GM19351 (cell line): ENCODE data around the gene TBP.

Experiments used
- ATAC-seq: cut with Tn5 transposase; IDR thresholded peaks from one replicate; pipeline ENCODE4 v1.9.1; 2021; ENCODE audit warnings: mild to moderate bottlenecking, moderate library complexity; ENCODE audit not compliant: unreplicated experiment

Gene TBP

GRCh38 chr6:170533792-170534191, 20.4 kb upstream of the TBP start:
- ATAC-seq: no peak

- no peak for ATAC-seq
Observed at GRCh38 chr6:170535004-170535403, 19.2 kb upstream of the TBP start.

- no peak for ATAC-seq
Observed at GRCh38 chr6:170536671-170537070, 17.5 kb upstream of the TBP start.

DNA sequence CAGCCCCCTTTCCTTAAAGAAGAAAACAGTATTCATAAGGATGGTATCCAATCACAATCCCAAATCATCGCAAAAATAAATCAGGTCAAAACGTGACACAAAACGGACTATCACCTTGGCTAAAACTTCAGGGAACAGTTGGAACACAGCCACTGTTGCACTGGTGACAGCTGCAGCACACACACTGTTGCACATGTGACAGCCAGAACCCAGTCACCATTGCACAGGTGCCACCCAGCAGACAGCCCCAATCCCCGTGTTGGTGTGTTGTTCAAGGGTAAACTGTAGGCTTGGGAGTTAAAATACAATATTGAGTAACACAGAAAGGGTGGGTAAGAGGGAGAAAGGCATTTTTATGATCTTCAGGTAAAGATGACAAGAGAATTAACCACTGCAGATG, 16.8 kb upstream of the TBP start:
- no peak for ATAC-seq

DNA sequence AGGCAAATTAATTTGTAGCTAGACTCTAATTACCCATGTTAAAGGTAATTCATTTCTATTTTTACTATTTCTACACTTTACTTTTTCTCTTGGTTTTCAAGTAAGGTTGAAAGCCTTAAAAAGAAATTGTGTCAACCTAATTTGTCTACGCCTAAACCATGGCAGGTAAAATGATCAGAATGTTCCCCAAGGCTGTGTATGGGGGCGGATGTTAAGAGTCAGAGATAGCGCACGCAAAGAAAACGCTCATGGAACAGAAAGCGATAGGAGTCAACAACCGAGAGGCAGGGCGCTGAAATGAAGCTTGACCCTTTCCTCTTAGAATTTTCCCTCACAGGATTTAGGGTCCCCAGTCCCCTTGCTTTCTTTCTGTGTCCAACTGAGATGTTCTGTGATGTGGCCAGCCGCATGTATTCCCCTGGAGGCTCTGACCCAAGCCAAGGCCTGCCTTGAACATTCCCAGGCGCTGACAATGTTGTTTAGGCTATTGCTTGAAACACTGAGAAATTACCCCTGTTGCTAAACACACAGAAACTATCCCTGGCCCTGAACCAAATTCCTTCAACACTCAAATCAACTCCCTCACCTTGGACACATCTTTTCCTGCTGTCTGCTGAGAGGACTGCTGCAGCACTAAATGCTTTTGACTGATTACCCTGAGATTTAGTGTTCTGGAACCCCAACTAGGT, 12.0 kb upstream of the TBP start:
- no peak for ATAC-seq

- no peak for ATAC-seq
Observed at GRCh38 chr6:170545405-170545804, 8.8 kb upstream of the TBP start.

- ATAC-seq: peak; percentile 52
Observed at GRCh38 chr6:170552765-170553533, 1.2 kb upstream of the TBP start, which contains the start of gene PSMB1. Gene PSMB1, minus strand, starts transcription at chr6:170553307. Its CDS starts 65 bp downstream, at chr6:170553242.

DNA sequence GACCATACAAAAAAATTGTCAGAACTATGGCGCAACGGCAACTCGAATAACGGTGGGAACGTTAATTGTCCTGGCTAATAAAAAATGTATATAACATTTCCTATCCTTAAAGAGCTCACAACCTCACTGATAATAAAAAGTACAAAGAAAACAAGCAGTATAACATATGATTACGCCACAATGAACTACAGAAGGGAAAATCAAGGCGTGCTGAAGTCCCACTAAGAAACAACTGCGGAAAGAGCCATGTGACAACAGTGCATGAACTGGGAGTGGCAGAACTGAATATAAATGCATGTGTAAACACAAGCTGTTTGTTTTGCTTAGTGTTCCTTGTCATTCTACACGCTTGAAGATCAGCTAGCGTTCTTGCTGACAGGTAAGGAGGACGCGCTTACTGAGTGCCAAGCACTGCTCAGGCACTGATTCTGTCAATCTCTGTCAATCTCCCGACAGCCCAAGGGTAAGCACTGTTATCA, 596 bp upstream of the TBP start:
- ATAC-seq: peak; percentile 30

DNA sequence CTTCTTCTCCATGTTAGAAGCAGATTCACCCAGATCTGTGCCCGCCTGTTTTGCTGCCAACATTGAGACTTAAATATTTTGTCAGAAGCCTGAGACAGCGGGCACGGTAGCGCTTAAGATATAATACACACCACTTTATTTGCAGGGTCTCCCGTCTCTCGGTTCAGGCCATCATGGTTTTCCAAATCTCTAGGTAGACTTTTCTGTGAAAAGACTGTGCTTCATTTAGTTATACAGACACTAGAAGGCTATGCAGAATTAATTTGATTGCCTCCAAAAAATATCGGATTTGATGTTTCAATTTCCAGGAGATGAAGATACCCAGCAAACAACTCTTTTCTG, 598 bp downstream of the TBP start:
- ATAC-seq: no peak

GRCh38 chr6:170555305-170555704, 1.1 kb downstream of the TBP start:
- ATAC-seq: no peak

- no peak for ATAC-seq
Observed at GRCh38 chr6:170561555-170561954, 7.4 kb downstream of the TBP start.

GRCh38 chr6:170564936-170565530, 10.9 kb downstream of the TBP start:
- ATAC-seq: no peak

- ATAC-seq: no peak
Observed at GRCh38 chr6:170572704-170573466, 18.7 kb downstream of the TBP start.

GRCh38 chr6:170575250-170575649, 21.1 kb downstream of the TBP start:
- no peak for ATAC-seq

GRCh38 chr6:170578909-170579308, 24.7 kb downstream of the TBP start:
- no peak for ATAC-seq

- ATAC-seq: no peak
Observed at GRCh38 chr6:170583756-170584180, 29.6 kb downstream of the TBP start.

GRCh38 chr6:170584181-170584953, 30.2 kb downstream of the TBP start, which contains the start of gene PDCD2:
Gene PDCD2, minus strand, starts transcription at chr6:170584637. Its CDS starts 56 bp downstream, at chr6:170584581.
- ATAC-seq: peak; percentile 93

- peak; percentile 36 for ATAC-seq
Observed at GRCh38 chr6:170584954-170585498, 30.9 kb downstream of the TBP start.

- ATAC-seq: no peak
Observed at GRCh38 chr6:170590725-170591124, 36.6 kb downstream of the TBP start.

DNA sequence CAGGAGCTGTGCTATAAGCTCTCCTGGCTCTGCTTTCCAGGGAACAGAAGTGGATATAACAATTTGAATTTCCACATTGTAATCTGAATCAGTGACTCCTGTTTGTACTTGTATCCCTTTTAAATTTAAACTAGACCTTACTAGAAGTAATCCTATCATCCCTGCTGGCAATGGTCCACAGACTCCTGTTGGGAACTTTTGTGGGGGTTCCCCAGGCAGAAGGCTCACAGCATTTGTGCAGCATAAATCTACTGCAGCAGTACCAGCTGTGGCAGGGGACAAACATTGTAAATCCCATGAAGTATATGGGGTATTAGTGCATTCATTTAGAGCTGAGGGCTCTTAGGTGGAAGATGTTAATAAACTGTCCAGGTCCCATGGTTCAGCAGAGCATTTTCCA, 42.3 kb downstream of the TBP start:
- ATAC-seq: no peak
